ENCODE data around the gene KIZ.

DNA sequence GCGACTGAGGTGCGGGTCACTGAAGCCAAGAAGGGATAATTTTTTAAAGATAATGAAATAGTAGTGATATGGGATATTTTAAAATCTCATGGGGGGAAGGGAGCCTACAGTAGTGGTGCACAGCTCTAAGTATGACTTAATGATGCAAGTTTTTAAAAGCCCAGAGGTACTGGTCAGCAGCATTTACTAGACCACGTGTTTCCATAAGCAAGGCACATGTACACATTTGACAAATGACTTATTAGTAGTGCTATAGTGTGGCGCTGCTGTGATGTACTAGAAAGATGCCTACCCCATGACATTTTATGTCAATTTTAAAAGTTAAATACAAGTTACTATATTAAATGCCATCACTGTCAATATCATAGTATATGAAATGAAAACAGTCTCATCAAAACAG lies 12.2 kb upstream of the KIZ start:
- TF ChIP-seq, protein P1, sequence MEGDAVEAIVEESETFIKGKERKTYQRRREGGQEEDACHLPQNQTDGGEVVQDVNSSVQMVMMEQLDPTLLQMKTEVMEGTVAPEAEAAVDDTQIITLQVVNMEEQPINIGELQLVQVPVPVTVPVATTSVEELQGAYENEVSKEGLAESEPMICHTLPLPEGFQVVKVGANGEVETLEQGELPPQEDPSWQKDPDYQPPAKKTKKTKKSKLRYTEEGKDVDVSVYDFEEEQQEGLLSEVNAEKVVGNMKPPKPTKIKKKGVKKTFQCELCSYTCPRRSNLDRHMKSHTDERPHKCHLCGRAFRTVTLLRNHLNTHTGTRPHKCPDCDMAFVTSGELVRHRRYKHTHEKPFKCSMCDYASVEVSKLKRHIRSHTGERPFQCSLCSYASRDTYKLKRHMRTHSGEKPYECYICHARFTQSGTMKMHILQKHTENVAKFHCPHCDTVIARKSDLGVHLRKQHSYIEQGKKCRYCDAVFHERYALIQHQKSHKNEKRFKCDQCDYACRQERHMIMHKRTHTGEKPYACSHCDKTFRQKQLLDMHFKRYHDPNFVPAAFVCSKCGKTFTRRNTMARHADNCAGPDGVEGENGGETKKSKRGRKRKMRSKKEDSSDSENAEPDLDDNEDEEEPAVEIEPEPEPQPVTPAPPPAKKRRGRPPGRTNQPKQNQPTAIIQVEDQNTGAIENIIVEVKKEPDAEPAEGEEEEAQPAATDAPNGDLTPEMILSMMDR (IDR thresholded peaks at IDR 0.05), result no peak
- no peak for TF ChIP-seq POLR2A (IDR thresholded peaks at IDR 0.05)
